Stimulated activated CD4-positive, alpha-beta T cell treated with anti-CD3 and anti-CD28 coated beads, Interleukin-12 subunit alpha, Interleukin-12 subunit beta, amount 100 ng/mL, for 24 hours (primary cell): ENCODE data around the gene CTSE.

Experiments
- DNase-seq, 2 experiments: peaks; one replicate each; pipeline ENCODE4 v3.0.0-alpha.2; 2020; ENCODE audit warnings: low read depth in 2 of 2

Gene CTSE

GRCh38 chr1:205971082-205971481 lies 52.6 kb downstream of the CTSE start:
- DNase-seq, result no peak

- no peak for DNase-seq
These were observed 53.2 kb downstream of the CTSE start for GRCh38 chr1:205970486-205970885.

- no peak for DNase-seq
These were observed 54.5 kb downstream of the CTSE start for GRCh38 chr1:205969229-205969628.

DNA sequence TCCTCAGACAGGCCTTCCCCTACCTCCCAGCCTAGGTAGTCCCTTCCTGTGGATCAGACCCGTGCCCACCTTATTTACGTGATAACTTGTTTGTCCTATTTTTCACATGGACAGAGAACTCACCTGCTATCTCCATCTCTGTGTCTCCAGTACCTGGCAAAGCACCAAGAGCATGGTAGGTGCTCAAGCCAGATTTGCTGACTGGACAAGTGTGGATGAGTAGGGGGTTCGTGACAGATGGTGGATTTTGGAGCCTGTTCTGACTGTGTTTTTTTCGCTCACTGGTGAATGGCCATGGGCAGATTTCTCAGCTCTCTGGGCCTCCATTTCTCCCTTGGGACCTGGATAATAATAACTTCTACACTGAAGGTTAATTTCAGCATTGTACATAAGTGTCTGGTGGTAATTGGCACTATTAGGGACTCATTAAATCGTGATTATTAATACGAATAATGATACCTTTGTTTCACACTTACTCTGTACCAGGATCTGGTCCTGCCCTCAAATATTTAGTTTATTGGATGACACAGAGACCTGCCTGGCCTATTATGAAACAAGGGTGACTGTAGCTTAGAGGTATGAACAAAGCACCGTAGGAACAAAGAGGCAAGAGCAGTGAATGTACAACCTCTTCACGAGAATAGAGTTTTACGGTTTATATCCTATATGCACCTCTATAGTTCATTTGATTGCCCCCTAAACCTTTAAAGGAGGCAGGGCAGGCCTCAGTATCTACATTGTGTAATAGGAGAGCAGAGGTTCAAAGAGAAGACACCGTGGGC lies 56.0 kb downstream of the CTSE start:
- DNase-seq, result no peak

GRCh38 chr1:205965036-205965884 lies 58.4 kb downstream of the CTSE start:
- DNase-seq, result no peak

DNA sequence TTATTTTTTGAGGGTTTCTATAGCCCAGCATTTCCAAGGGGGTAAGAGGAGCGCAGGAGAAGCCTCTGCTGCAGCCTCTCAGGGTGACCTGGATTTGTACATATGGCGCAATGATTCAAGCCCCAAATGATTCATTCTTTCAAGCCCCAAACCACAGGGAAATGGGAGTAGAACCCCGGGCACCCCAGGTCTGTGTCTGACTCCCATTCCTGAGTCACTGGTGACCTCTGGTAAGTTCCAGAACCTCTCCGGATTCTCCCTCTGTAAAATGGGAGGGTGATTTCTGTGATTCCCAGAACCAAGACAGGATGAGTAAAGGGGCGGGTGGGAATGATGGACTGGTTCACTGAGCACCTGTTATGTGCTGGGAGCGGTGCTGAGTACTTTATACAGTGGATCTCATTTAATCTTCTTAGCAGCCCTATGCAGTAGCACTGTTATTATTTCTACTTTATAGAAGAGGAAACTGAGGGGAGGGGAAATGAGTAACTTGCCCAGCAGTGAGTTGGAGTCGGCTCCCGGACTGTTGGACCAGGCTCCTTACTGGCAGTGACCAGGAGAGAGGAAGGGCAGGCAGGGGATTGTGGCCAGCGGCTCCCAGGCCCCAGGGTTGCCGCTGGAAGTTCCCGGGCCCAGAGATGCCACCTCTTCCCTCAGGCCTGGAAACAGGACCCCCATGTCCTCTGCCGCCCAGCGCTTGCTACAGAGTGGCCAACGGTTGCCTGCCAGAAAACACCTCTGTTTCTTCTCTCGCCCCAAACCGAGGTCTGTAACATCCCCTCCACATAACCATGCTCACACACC lies 60.1 kb downstream of the CTSE start:
- no peak for DNase-seq

DNA sequence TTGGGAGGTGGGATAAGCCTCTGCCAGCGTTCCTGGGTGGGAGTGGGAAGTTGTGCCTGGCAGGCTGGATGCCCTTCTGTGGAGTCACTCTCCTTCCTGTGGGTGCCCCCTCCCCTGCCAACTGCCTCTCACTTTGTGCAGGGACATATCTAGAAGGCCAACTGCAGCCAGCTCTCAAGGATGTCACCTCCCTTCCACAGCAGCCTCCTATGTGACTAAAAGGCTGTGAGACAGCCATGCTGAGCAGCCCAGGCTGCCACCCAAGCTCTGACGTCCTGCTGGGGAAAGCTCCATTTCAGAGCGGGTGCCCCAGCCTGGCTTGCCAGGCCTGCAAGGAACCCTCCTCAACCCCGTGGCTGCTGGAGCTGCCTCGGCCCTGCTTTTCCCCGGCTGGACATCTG lies 60.9 kb downstream of the CTSE start:
- no peak for DNase-seq

GRCh38 chr1:205961991-205962820 lies 61.5 kb downstream of the CTSE start:
- DNase-seq, result no peak

DNA sequence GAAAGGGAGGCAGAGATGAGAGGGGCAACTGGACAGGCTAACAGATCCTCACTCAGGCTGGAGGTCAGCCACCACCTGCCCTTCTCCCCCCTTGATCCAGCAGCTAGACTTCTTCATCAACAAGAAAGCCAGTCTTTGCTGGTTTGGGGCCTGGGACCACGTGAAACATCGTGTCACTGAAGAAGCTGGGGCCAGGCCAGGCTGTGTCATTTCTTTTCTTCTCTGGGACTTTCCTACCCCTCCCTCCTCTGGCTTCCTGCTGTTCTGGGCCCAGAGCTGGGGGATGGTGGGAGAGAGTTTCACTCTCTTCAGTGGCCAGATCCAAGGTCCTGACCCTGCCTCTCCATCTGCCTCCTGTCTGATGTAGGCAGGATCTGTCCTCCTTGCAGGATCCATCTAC lies 62.3 kb downstream of the CTSE start:
- DNase-seq, result no peak

DNA sequence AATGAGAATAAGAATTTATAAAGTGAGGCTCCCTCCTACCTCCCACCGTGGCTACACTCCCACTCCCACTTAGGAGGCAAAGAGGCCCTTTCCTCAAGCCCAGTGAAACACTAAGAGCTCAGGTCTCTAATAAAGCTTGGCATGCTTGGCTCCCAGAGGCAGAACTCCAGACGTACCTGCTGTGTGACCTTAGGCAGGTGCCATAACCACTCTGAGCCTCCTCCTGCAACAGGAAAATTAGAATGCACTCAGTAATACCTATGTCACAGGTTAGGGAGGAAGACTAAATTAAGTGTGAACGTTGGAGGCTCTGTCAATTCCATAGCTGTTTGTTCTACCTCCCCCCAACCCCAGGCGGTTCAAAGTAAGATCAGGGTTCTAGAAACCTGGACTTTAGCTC lies 63.9 kb downstream of the CTSE start:
- DNase-seq, result no peak
